HepG2 (cell line): ENCODE results near the gene PXK. TPM values are rescaled to one million over a fixed set of nuclear protein-coding genes. Genes with fewer than 3 reads are reported as not detected.

Experiments used
- ATF3 ChIP-seq: sonication (generic); formaldehyde crosslinking; IDR thresholded peaks from 2 replicates; pipeline ENCODE4 v1.4.0; 2020; ENCODE audit warnings: missing genetic modification reagents
- DPF2 ChIP-seq: sonication (generic); formaldehyde crosslinking; IDR thresholded peaks from 2 replicates; pipeline ENCODE4 v1.4.0; 2020; ENCODE audit warnings: mild to moderate bottlenecking, low read depth, missing genetic modification reagents, borderline replicate concordance
- HNF1B ChIP-seq: sonication (generic); formaldehyde crosslinking; IDR thresholded peaks from 2 replicates; pipeline ENCODE4 v1.5.1; 2020; ENCODE audit warnings: mild to moderate bottlenecking, moderate library complexity, missing genetic modification reagents
- KLF11 ChIP-seq: IDR thresholded peaks from 2 replicates; pipeline ENCODE4 v1.6.1; 2016; ENCODE audit warnings: missing compliant biosample characterization
- MLLT10 ChIP-seq: sonication (generic); formaldehyde crosslinking; IDR thresholded peaks from 2 replicates; pipeline ENCODE4 v1.4.0; 2020; ENCODE audit warnings: missing genetic modification reagents
- MTA1 ChIP-seq: sonication (generic); formaldehyde crosslinking; IDR thresholded peaks from 2 replicates; pipeline ENCODE4 v1.4.0; 2020; ENCODE audit warnings: missing genetic modification reagents, mild to moderate bottlenecking, borderline replicate concordance
- NCOA1 ChIP-seq: sonication (generic); formaldehyde crosslinking; IDR thresholded peaks from 2 replicates; pipeline ENCODE4 v1.9.0; 2021; ENCODE audit warnings: missing genetic modification reagents
- NR2F2 ChIP-seq: IDR thresholded peaks from 2 replicates; pipeline ENCODE4 v1.6.1; 2012; ENCODE audit warnings: low read depth, inconsistent platforms, borderline replicate concordance
- PRDM10 ChIP-seq: sonication (generic); formaldehyde crosslinking; IDR thresholded peaks from 2 replicates; pipeline ENCODE4 v1.4.0; 2020; ENCODE audit warnings: low read depth, missing genetic modification reagents
- RCOR2 ChIP-seq: IDR thresholded peaks from 2 replicates; pipeline ENCODE4 v1.6.1; 2016; ENCODE audit warnings: missing biosample characterization, missing genetic modification reagents
- SETDB1 ChIP-seq: sonication (generic); formaldehyde crosslinking; IDR thresholded peaks from 2 replicates; pipeline ENCODE4 v1.5.1; 2020; ENCODE audit warnings: missing genetic modification reagents, mild to moderate bottlenecking, borderline replicate concordance
- SMAD1 ChIP-seq: sonication (generic); formaldehyde crosslinking; IDR thresholded peaks from 2 replicates; pipeline ENCODE4 v1.4.0; 2020; ENCODE audit warnings: missing genetic modification reagents, low read depth, mild to moderate bottlenecking, borderline replicate concordance
- SMARCC2 ChIP-seq: fragments of 450-650 bp; IDR thresholded peaks from 2 replicates; pipeline ENCODE4 v1.6.1; 2017; ENCODE audit warnings: antibody characterized with exemption, mild to moderate bottlenecking
- TCF12 ChIP-seq, 2 experiments: fragments of 450-650 bp in 1 of 2; sonication (generic) in 1 of 2; formaldehyde crosslinking in 1 of 2; IDR thresholded peaks; 2 replicates each; pipeline versions ENCODE4 v1.6.1 to v1.8.0; 2017 to 2022; ENCODE audit warnings: antibody characterized with exemption in 1 of 2, mild to moderate bottlenecking in 1 of 2, missing genetic modification reagents in 1 of 2, moderate library complexity in 1 of 2
- THRA ChIP-seq: sonication (generic); formaldehyde crosslinking; IDR thresholded peaks from 2 replicates; pipeline ENCODE4 v1.4.0; 2020; ENCODE audit warnings: missing genetic modification reagents, borderline replicate concordance
- WIZ ChIP-seq: sonication (generic); formaldehyde crosslinking; IDR thresholded peaks from 2 replicates; pipeline ENCODE4 v1.5.1; 2020; ENCODE audit warnings: mild to moderate bottlenecking, missing genetic modification reagents
- ZFYVE20 ChIP-seq: sonication (generic); formaldehyde crosslinking; IDR thresholded peaks from 2 replicates; pipeline ENCODE4 v1.8.0; 2023; ENCODE audit warnings: low read depth, mild to moderate bottlenecking, moderate library complexity, missing genetic modification reagents, borderline replicate concordance
- ZNF350 ChIP-seq: sonication (generic); formaldehyde crosslinking; IDR thresholded peaks from 2 replicates; pipeline ENCODE4 v1.4.0; 2020; ENCODE audit warnings: mild to moderate bottlenecking, low read depth, missing genetic modification reagents, borderline replicate concordance
- ZNF441 ChIP-seq: sonication (generic); formaldehyde crosslinking; IDR thresholded peaks from 2 replicates; pipeline ENCODE4 v1.7.0; 2021; ENCODE audit warnings: missing genetic modification reagents, borderline replicate concordance
- ZNF543 ChIP-seq: sonication (generic); formaldehyde crosslinking; IDR thresholded peaks from 2 replicates; pipeline ENCODE4 v1.4.0; 2020; ENCODE audit warnings: mild to moderate bottlenecking, missing genetic modification reagents
- ZNF713 ChIP-seq: sonication (generic); formaldehyde crosslinking; IDR thresholded peaks from 2 replicates; pipeline ENCODE4 v1.4.0; 2020; ENCODE audit warnings: mild to moderate bottlenecking, missing genetic modification reagents
- ZNF773 ChIP-seq: sonication (generic); formaldehyde crosslinking; IDR thresholded peaks from 2 replicates; pipeline ENCODE4 v1.4.0; 2020; ENCODE audit warnings: missing genetic modification reagents, borderline replicate concordance
- polyA plus RNA-seq, 8 experiments: library from polyadenylated mRNA; depleted of rRNA in 3 of 8; stranded (reverse) in 7 of 8; unstranded in 1 of 8; fragments of >200 nt; fragmentation: Illumina TruSeq in 4 of 8; extraction: Trizol in 4 of 8; gene quantifications; 2 replicates each; pipeline versions ENCODE4 v1.2.1 to v1.2.3, GENCODE V29; 2011 to 2016; ENCODE audit warnings: low read depth in 4 of 8, missing spikeins in 1 of 8, mixed read lengths in 1 of 8; ENCODE audit not compliant: insufficient read depth in 1 of 8
- total RNA-seq, 5 experiments: library from RNA; depleted of rRNA; stranded (reverse); fragments of >200 nt; fragmentation: Illumina TruSeq; extraction: Trizol; gene quantifications; 2 replicates each; pipeline ENCODE4 v1.2.3, GENCODE V29; 2016; ENCODE audit warnings: low read depth in 1 of 5

PXK gene
- total and polyA plus RNA-seq, 2 of the 13 experiments (the other 11 are each of a cell fraction or from before 2014, with no cell fraction given): 6.4 to 18.6 TPM

- TF ChIP-seq HNF1B: peak; percentile 34; the same call in 1 of the 2 replicates
- TF ChIP-seq SETDB1 (CRISPR knock-in tag): no peak
- TF ChIP-seq KLF11 (CRISPR knock-in tag): no peak
- no peak for TF ChIP-seq TCF12 (IDR thresholded peaks at IDR 0.05)
- peak; percentile 69; the same call in 1 of the 2 replicates for TF ChIP-seq TCF12 (CRISPR knock-in tag; IDR thresholded peaks at IDR 0.05)
- TF ChIP-seq ZNF543 (CRISPR knock-in tag): peak; percentile 70; the same call in 1 of the 2 replicates
- TF ChIP-seq DPF2 (CRISPR knock-in tag): peak; percentile 96
- peak; percentile 75 for TF ChIP-seq THRA (CRISPR knock-in tag)
- no peak for TF ChIP-seq ZNF773 (CRISPR knock-in tag)
- peak; percentile 28; the same call in 1 of the 2 replicates for TF ChIP-seq MTA1 (CRISPR knock-in tag)
- no peak for TF ChIP-seq WIZ (CRISPR knock-in tag)
- peak; percentile 78 for TF ChIP-seq NR2F2
- TF ChIP-seq MLLT10 (CRISPR knock-in tag): no peak
- TF ChIP-seq SMAD1 (CRISPR knock-in tag): no peak
- TF ChIP-seq ZNF441: peak; percentile 64; the same call in 1 of the 2 replicates
- no peak for TF ChIP-seq NCOA1 (CRISPR knock-in tag)
- no peak for TF ChIP-seq ZFYVE20 (CRISPR knock-in tag)
- no peak for TF ChIP-seq SMARCC2
- no peak for TF ChIP-seq ZNF713 (CRISPR knock-in tag)
- peak; percentile 77; the same call in 1 of the 2 replicates for TF ChIP-seq PRDM10
- TF ChIP-seq ATF3 (CRISPR knock-in tag): peak; percentile 94
- peak; percentile 80; the same call in 1 of the 2 replicates for TF ChIP-seq RCOR2 (CRISPR knock-in tag)
- TF ChIP-seq ZNF350: peak; percentile 48; the same call in 1 of the 2 replicates
Measured at GRCh38 chr3:58471025-58471887, 138.6 kb downstream of the PXK start (continued).
